Tibial nerve (tissue), 4 donors: ENCODE data around the gene VTI1A. TPM values are rescaled to one million over a fixed set of nuclear protein-coding genes. Genes with fewer than 3 reads are reported as not detected.

ENCODE experiments used
- DNase-seq, 2 donors: peaks; one replicate each; pipeline ENCODE4 v3.0.0-alpha.2; 2019; ENCODE audit warnings: low spot score in 2 of 2
- H3K27ac ChIP-seq, 4 donors: fragments of 200-600 bp; sonication (generic) in 3 of 4; one replicate each; pipeline ENCODE4 v1.5.1; 2017 to 2019; ENCODE audit warnings: mild to moderate bottlenecking in 1 of 4
- H3K27me3 ChIP-seq, 2 donors: fragments of 200-600 bp; sonication (generic) in 1 of 2; one replicate each; pipeline versions ENCODE4 v1.5.1 to v1.6.0; 2017 to 2019
- H3K36me3 ChIP-seq, 3 donors: fragments of 200-600 bp; sonication (generic); one replicate each; pipeline ENCODE4 v1.5.1; 2018 to 2019
- H3K4me1 ChIP-seq, 4 donors: fragments of 200-600 bp; sonication (generic) in 3 of 4; one replicate each; pipeline ENCODE4 v1.5.1; 2017 to 2019
- H3K4me3 ChIP-seq, 4 donors: fragments of 200-600 bp; sonication (generic) in 3 of 4; one replicate each; pipeline ENCODE4 v1.5.1; 2017 to 2019; ENCODE audit warnings: mild to moderate bottlenecking in 1 of 4, moderate library complexity in 1 of 4
- H3K9me3 ChIP-seq, 4 donors: fragments of 200-600 bp; sonication (generic) in 3 of 4; one replicate each; pipeline ENCODE4 v1.5.1; 2017 to 2019
- EP300 ChIP-seq, 2 donors: sonication (generic); formaldehyde crosslinking; IDR thresholded peaks; one replicate each; pipeline ENCODE4 v1.6.1; 2017; ENCODE audit warnings: antibody characterized with exemption in 2 of 2, mild to moderate bottlenecking in 1 of 2
- POLR2A ChIP-seq, 2 donors: fragments of 450-650 bp; IDR thresholded peaks; one replicate each; pipeline ENCODE4 v1.6.1; 2017; ENCODE audit warnings: antibody characterized with exemption in 2 of 2, mild to moderate bottlenecking in 2 of 2, moderate library complexity in 2 of 2
- WGBS, 2 donors: methylation state at CpG; one replicate each; pipeline ENCODE4 v1.1.5; 2018; 5-methylcytosine and 5-hydroxymethylcytosine counted together
- total RNA-seq, 4 donors: library from RNA; depleted of rRNA; stranded (reverse); fragments of >200 nt; gene quantifications; one replicate each; pipeline ENCODE4 v1.1.0, GENCODE V29; 2016
- TF ChIP-seq, protein P1 (sequence below), 5 experiments: fragments of 200-600 bp in 3 of 5; fragments of 450-650 bp in 2 of 5; sonication (generic) in 3 of 5; IDR thresholded peaks; one replicate each; pipeline ENCODE4 v1.5.1; 2016 to 2019; ENCODE audit warnings: antibody characterized with exemption in 5 of 5, mild to moderate bottlenecking in 3 of 5, moderate library complexity in 2 of 5

The VTI1A gene
- total RNA-seq, 4 donors from 2014 or later, result 96.5 to 253 (median 127) TPM

DNA sequence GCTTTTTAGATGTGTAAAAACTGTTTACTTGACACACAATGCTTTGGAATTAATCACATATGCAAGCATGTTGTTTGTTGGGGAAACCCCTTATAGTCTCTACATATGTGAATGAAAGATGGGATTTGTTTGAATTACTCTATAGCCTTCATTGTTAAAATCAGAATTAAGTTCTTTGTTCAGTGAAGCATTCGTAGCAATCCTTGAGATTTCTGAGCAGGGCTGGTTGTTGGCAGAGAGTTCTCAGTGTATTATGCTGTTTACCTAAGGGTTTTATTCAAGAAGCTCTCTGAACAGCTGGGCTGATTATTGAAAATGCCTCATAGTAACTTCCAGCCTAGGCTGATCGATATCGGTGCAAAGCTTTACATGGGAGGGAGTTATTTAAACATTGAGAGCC lies 190.9 kb downstream of the VTI1A start:
- H3K4me3 ChIP-seq, result no peak overlapping the region
- TF ChIP-seq, protein P1, sequence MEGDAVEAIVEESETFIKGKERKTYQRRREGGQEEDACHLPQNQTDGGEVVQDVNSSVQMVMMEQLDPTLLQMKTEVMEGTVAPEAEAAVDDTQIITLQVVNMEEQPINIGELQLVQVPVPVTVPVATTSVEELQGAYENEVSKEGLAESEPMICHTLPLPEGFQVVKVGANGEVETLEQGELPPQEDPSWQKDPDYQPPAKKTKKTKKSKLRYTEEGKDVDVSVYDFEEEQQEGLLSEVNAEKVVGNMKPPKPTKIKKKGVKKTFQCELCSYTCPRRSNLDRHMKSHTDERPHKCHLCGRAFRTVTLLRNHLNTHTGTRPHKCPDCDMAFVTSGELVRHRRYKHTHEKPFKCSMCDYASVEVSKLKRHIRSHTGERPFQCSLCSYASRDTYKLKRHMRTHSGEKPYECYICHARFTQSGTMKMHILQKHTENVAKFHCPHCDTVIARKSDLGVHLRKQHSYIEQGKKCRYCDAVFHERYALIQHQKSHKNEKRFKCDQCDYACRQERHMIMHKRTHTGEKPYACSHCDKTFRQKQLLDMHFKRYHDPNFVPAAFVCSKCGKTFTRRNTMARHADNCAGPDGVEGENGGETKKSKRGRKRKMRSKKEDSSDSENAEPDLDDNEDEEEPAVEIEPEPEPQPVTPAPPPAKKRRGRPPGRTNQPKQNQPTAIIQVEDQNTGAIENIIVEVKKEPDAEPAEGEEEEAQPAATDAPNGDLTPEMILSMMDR (IDR thresholded peaks at IDR 0.05), result no peak
- TF ChIP-seq EP300 (IDR thresholded peaks at IDR 0.05) (no peak), POLR2A (IDR thresholded peaks at IDR 0.05) (no peak)
- 21 to 34% methylated on average over 3 of the region's 3 CpGs for WGBS, 2 donors
- no peaks in the 10 kb centered on the region for H3K36me3 ChIP-seq
- DNase-seq, result no peak
- H3K27me3 ChIP-seq, result no peaks in the 10 kb centered on the region
- peaks cover 0 to 10% (median 5%) of the 10 kb centered on the region in 4 donors for H3K4me1 ChIP-seq
- H3K9me3 ChIP-seq, result no peaks in the 10 kb centered on the region
- no peak overlapping the region for H3K27ac ChIP-seq

DNA sequence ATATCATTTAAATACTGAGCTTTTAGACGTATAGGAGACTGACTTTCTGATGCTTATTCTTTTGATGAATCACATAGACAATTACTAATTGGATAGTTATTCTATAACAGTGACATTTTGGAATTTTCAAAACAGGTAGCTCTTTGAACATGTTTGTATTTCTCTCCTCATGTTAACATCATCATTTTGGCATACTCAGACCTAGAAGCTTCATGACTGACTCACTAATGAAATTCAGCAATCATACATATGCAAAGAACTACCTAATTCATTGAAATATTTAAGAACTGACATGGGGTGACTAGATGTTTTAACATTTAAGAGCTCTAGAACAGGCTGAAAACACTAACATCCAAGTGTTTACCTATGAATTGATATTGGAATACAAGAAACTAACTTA lies 192.3 kb downstream of the VTI1A start:
- H3K27ac ChIP-seq, result no peak overlapping the region
- no peaks in the 10 kb centered on the region for H3K36me3 ChIP-seq
- no peak for DNase-seq
- H3K9me3 ChIP-seq, result no peaks in the 10 kb centered on the region
- H3K27me3 ChIP-seq, result no peaks in the 10 kb centered on the region
- no peak overlapping the region for H3K4me3 ChIP-seq
- 88 to 92% methylated on average over 1 of the region's 1 CpG for WGBS, 2 donors
- TF ChIP-seq, protein P1 (IDR thresholded peaks at IDR 0.05), result no peak
- TF ChIP-seq EP300 (IDR thresholded peaks at IDR 0.05) (no peak), POLR2A (IDR thresholded peaks at IDR 0.05) (no peak)
- H3K4me1 ChIP-seq, result peaks cover 0 to 6% (median 2%) of the 10 kb centered on the region in 4 donors

DNA sequence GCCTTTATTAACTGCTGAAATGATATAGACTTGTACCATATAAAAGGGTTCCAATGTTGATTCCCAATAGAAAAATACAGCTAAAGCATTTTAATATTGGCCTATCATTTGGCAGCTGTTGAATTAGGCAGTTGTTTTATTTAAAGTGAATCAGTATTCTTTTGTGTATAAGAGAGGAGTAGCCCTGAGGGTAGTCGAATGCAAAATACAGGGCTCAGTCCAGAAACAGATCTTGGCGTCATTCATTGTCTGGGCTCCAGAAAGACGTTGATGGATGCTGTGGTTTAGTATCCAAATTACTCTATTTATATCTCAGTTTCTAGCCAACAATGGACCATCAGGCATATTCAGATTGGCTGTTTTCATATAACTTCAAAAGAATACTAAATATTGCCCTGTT lies 193.6 kb downstream of the VTI1A start:
- TF ChIP-seq EP300 (IDR thresholded peaks at IDR 0.05), result no peak
- TF ChIP-seq POLR2A (IDR thresholded peaks at IDR 0.05), result no peak
- TF ChIP-seq, protein P1 (IDR thresholded peaks at IDR 0.05), result no peak
- 68 to 72% methylated on average over 3 of the region's 3 CpGs for WGBS, 2 donors

DNA sequence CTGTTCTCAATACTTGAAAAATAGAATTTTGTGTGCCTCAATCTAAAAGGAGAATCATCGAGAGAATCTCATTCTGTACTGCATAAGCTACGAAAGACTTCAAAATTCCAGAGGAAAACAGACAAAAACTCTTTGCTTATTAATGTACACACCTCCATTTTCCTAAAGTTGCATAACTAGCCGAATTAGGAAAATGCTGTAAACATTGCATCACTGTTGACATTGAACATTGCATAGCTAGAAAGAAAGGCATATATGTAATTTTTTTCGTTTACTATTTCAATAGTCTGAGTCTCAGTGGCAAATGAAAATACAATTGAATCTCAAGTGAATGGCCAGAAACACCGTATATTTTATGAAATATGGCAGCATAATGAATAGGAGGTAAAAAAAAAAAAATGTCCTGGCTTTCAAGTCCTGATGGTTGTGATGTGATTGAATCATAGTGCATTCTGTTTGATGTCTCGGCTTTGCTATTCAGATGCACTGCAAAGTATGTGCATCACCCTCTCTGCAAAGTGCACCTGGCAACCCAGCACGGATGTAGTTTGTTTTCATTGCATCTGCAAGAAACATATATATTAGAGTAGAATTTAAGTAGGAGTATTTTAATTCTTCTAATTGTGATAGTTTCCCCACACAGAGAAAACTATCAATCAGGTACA lies 196.7 kb downstream of the VTI1A start:
- H3K9me3 ChIP-seq, result no peaks in the 10 kb centered on the region

More for the DNA sequence above, 193.6 kb downstream of the VTI1A start:
- Histone ChIP-seq H3K9me3 (no peaks in the 10 kb centered on the region), H3K4me3 (no peak overlapping the region), H3K36me3 (no peaks in the 10 kb centered on the region), H3K27me3 (no peaks in the 10 kb centered on the region), H3K4me1 (no peaks in the 10 kb centered on the region), H3K27ac (no peak overlapping the region)
- DNase-seq, result no peak

DNA sequence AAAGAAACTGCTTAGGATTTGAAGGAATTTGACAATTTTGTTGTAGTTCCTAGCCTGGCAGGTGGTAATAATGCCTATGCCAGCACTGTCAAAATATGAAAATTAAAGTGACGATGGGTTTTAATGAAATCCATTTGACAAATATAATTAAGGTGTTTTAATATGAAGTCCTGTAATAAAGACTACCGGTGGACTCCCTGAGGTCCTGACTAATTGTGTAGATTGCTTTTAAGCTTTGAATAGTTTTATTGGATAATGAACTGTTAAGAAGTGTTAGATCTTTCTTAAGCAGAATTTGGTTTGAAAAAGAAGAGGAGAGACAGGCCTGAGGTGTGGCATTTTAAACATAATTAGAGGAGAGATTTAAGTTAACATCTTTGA lies 197.2 kb downstream of the VTI1A start:
- no peak overlapping the region for H3K4me3 ChIP-seq
- no peak overlapping the region for H3K27ac ChIP-seq
- no peaks in the 10 kb centered on the region for H3K36me3 ChIP-seq
- WGBS, 2 donors, result 89 to 92% methylated on average over 2 of the region's 2 CpGs
- no peak for DNase-seq
- H3K27me3 ChIP-seq, result no peaks in the 10 kb centered on the region
- TF ChIP-seq EP300 (IDR thresholded peaks at IDR 0.05), result no peak
- no peaks in the 10 kb centered on the region for H3K4me1 ChIP-seq
- no peaks in the 10 kb centered on the region for H3K9me3 ChIP-seq

More for the DNA sequence above, 196.7 kb downstream of the VTI1A start:
- Histone ChIP-seq H3K4me1 (no peaks in the 10 kb centered on the region), H3K27ac (no peak overlapping the region), H3K27me3 (no peaks in the 10 kb centered on the region), H3K4me3 (no peak overlapping the region), H3K36me3 (no peaks in the 10 kb centered on the region)
- no peak for DNase-seq
- WGBS, 2 donors, result 81 to 86% methylated on average over 7 of the region's 7 CpGs
- TF ChIP-seq EP300 (IDR thresholded peaks at IDR 0.05), result no peak
- TF ChIP-seq, protein P1 (IDR thresholded peaks at IDR 0.05), result no peak
